GM18951 (cell line): ENCODE data around the gene PKP4.

ENCODE experiments used
- POLR2A ChIP-seq: IDR thresholded peaks from 4 replicates; pipeline ENCODE4 v1.6.1; 2011; ENCODE audit warnings: mild to moderate bottlenecking; ENCODE audit not compliant: insufficient read length, insufficient read depth; ENCODE audit errors: extremely low read depth
- in situ Hi-C: fragments of 300-500 bp; cut with MboI; formaldehyde crosslinking; loops from one replicate; pipeline ENCODE4 v1.12.0; 2022; ENCODE audit warnings: low sequenced_read_pairs, mixed read lengths, inconsistent platforms; ENCODE audit not compliant: unreplicated experiment

The PKP4 gene

DNA sequence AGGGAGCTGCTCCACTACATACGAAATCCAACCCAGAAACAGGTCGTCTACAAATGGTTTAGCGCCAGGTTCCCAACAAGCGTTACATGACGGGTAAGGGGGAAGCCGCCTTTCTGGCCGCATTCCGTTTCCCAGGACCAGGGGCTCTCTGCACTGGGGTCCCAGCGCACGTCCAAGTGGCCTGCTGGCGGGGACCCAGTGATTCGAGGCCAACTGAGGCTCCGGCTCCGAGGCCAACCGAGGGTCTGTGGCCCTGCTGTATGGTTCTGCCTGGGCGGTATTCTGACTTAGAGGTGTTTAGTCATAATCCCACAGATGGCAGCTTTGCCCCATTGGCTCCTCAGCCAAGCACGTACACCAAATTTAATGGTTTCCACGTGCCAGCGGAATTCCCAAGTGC, 127.2 kb downstream of the PKP4 start:
- no peak for TF ChIP-seq POLR2A
- in situ Hi-C loops, result no loop called here

DNA sequence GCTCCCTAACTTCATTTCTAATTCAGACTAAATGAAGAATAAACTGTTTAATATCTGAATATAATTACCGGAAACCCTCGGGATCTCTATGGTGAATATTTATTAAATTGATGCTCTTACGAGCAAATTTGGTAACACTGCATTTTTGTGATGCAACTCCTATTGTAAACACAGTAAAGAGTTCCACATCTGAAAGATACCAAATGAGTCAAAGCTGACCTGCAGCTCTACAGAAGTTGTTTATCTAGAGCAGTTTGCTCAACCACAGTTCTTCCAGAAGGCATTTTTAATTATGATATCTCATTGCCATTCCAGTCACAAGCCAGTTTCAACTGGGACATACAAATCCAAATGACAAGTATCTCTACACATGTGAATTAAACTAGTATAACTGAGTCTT, 129.7 kb downstream of the PKP4 start:
- no peak for TF ChIP-seq POLR2A
- in situ Hi-C loops, result no loop called here

DNA sequence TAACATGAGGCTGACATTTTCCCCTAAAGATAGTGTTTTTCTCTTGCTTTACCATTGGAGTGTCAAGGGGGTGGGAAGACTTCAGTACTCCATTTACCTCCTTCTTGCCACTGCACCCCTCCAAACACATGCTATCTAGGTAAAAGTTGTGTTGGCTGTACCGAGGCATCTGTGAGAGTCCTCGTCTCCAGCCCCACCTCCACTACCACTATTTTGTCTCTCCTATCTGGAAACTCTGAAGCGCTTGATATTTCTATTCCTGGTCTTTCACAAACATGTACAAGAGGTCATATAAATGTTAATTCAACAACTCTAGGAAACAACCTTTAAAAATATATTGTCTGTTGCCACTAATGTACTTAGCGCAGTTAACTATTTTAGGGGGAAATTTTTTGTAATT, 132.6 kb downstream of the PKP4 start:
- no peak for TF ChIP-seq POLR2A
- in situ Hi-C loops, result no loop called here

DNA sequence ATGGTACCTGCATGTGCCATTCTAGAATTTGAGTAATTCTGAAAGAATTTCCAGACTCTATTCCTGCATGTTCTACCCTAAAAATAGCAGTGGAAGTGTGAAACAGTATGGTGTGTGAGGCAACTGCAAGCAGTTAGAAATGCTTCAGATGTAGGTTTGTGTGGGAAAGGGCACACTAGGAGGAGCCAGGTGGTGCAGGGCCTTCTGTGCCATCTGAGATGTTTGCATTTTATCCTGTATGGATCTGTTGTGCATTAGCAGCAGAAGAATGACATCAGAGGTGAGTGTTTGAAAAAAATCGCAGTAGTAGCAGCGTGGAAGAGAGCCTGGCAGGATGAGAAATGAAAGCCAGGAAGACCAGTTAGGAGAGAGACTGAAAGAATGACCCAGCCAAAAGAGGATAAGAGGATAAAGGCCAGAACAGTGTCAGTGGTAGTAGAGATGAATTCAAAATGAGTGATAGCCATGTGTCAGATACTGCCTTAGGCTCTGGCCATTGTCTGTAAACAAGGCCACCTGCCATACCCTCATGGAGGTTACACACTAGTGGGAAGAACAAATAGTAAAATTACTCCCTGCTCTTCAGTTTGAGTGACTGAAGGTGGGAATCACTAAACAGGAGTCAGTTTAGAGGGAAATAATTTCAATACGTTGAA, 142.2 kb downstream of the PKP4 start:
- in situ Hi-C loops, result no loop called here

DNA sequence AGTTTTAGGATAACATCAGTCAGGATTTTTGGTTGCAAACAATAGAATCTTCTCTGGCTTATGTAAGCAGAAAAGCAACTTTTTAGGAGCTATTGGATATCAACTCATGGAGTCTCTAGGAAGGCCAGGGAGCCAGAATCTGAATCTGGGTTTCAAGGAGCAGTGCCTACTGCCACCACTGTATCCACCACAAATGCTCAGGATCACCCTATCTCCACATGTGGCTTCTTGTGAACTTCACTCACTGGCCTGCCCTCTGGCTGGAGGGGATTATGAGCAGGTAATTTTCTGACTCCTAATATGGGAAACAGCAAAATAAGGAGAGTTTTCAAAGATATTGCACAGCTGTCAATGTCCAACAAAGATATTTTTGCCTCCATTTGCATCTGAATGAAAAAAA, 142.9 kb downstream of the PKP4 start:
- in situ Hi-C loops, result no loop called here
- TF ChIP-seq POLR2A, result no peak

More for the DNA sequence above, 142.2 kb downstream of the PKP4 start:
- no peak for TF ChIP-seq POLR2A

DNA sequence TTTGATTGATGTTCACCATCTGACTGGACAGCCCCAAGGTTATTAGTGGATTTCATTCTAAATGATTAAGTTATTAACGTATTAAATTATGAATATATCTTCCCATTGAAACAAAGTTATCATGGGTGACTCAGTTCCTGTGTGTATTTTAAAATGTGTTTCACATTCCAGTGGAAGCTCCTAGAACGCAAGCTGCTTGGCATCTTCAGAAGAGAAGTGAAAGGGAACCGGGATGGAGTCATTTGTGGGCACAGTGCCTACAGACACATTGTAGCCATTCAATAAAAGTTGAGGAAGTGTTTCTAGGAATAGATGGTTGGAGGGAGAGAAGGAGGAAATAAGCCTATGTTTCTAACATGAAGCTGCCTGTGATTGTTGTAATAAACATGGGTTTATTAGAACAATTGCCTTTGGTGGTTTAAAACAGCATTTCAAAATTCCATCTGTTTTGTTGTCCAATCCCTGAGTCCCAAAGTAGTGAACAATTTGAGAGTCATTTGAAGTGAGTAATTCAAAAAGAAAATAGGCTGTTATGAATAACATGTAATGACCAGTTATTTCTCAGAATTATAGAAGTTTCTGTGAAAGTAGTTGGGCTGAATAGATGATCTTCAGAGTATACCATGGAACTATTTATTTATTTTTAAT, 143.5 kb downstream of the PKP4 start:
- TF ChIP-seq POLR2A, result no peak
- in situ Hi-C loops, result no loop called here

DNA sequence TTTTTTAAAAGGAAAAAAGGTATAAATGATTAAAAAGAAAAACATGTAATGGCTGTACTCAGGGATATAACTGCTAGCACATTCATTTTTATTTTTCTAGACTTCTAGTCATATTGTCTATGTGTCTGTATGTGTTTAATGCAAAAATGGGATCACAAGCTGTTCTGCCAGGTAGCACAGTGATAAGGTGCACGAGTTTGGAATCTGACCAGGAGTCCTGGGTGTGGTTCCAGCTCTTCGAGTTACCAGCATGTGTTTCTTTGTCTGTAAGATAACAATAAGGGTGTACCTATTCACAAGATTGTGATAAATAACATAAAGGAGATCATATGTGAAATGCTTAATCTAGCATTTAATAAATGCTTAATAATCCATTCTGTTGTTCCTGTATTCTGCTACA, 145.3 kb downstream of the PKP4 start:
- in situ Hi-C loops, result no loop called here
- no peak for TF ChIP-seq POLR2A

DNA sequence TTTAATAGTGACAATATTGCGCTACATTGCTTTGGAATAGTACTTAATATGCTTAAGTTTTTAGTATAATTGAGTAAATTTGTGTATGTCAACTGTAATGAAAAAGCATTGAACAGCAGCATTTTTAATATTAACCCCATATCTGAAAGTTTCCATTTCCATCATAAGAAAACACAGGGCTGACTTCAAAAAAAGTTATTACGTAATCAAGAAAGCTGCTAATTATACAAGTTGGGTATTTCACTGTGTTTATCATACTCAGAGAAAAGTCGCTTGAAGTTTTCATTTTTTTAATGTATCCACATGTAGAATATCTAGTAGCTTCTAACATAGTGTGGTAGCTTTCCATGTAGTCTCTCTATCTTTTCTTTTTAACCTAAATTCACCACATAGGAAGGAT, 146.5 kb downstream of the PKP4 start:
- TF ChIP-seq POLR2A, result no peak
- in situ Hi-C loops, result no loop called here

DNA sequence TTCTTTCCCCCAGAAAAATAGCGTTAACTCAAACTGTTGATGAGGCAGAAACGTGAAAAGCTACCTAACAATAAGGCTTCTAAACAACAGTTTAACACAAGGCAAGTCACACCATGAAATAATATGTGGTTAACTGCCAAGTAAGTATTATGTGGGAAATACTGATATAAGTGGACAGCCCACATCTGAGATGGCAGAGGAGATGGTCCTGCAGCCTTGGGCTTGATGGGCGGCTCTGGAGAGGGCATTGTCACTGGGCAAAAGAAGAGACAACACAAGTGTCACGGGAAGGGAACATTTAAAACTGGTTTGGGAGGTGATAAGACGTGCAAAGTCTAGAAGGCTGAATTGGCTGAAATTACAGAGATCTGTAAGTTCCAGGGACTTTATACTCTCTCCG, 147.2 kb downstream of the PKP4 start:
- in situ Hi-C loops, result no loop called here
- TF ChIP-seq POLR2A, result no peak

DNA sequence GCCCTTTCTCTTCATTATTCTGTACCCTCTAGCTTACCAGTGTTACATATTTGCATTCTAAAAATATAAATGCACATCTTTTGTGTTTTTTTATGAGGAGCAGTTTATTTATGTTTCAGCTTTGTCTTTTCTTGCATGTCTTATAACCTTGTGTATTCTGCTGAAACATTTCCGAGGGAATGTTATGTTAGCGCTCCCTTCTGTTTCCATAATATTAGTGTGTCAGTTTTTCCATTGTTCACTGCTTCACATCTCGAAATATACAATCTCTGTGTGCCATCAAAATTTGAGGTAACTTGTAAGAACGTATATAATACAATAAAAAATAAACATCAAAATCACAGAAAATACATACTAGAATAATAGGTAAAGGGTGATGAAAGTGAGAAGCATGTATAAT, 153.3 kb downstream of the PKP4 start:
- TF ChIP-seq POLR2A, result no peak
- in situ Hi-C loops, result no loop called here

DNA sequence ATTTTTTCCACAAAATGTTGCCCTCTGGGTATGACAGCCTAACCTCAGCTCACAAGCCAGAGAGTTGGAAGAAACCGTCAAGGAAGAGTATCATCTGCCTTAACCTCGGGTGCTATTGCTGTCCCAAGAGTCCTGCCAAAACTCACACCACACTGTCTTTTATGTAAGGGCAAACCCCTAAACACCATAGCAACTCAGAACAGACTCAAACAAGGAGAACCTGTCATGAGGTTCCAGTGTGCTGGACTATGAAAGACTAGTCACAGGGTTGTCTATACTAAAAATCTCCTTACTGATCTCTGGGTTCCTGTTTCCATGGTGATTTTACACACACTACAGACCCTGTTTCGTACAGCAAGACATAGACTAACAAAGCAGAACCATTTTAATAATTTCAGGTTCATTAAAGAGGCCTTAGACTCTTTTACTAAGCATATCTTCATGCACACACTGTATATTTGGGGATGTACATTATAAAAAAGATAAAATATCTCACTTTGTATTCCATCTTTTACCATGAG, 159.8 kb downstream of the PKP4 start:
- TF ChIP-seq POLR2A, result no peak

DNA sequence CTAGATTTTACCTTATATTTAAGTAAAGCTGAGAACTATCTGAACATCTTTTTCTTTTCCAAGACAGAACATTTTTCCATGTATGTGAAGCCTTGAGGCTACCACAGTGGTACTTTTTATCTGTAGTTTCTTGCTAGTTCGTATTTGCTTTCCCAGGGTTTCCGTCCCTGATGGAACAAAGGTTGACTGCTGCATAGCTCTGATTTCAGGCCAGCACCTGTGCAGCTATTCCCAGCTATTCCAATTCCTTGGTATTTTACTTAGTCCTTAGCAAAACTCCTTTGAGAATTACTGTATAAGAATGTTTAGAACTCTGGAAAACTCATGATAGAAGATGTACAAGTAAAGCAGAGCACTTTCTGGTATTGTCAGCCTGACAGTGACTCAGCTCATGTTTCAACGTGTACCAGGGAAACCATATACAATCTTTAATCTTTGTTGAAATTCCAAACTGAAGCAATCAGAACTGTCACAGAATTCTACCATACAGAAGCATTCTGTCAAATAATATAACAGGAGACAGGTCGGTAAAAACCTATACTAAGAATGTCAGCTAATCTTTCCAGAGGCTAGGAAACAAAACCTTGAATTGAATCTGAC, 162.2 kb downstream of the PKP4 start:
- in situ Hi-C loops, result no loop called here
- TF ChIP-seq POLR2A, result no peak

More for the DNA sequence above, 159.8 kb downstream of the PKP4 start:
- in situ Hi-C loops, result no loop called here

DNA sequence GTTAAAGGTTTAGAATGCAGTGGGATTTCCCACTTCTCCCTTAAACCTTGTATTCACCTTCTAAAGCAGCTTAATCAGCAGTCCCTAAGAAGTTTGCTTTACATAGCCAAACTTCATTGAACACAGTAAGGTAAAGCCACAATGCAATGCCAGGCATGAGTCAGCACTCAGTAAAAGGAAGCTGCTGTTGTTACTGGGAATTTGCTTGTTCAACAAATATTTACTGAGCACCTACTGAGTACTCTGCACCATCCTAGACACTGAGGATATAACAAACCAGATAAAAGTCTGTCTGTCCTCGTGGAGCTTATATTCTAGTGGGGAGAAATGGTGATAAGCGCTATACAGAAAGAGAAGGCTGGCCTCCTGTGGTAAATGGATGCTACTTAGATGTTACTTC, 162.7 kb downstream of the PKP4 start:
- in situ Hi-C loops, result no loop called here
- TF ChIP-seq POLR2A, result no peak

DNA sequence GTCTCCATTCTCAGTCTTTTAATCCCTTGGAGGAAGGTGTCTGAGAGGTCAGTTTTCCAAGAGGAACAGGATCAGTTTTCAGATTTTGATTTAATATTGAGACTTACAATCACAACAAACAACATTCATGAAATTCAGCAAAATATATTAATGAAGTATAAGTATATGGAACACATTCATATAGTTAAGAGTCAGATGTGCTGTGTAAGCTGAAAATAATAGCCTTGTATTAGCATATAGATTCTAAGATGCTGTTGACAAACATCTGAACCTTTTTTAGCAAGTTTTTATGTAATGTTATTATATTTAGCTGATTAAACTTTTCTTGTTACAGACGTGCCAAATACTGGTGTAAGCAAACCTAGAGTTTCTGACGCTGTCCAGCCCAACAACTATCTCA, 163.9 kb downstream of the PKP4 start:
- in situ Hi-C loops, result no loop called here
- TF ChIP-seq POLR2A, result no peak
